Cardiac muscle cell (in vitro differentiated cells and primary cell): Measurements from ENCODE around the gene FOSB. TPM values are rescaled to one million over a fixed set of nuclear protein-coding genes. Genes with fewer than 3 reads are reported as not detected.
A peak's percentile ranks its signal among the peaks of the same experiment; 100 is the strongest.

ENCODE experiments used
- DNase-seq, 2 donors: peaks; one replicate each; pipeline versions ENCODE4 v3.0.0 to v3.0.0-alpha.2; 2010 to 2017; ENCODE audit warnings: low read depth in 1 of 2, low spot score in 1 of 2
- H3K27ac ChIP-seq: fragments of 200-600 bp; sonication (generic); 2 replicates; pipeline ENCODE4 v1.5.1; 2016
- H3K27me3 ChIP-seq: fragments of 200-600 bp; sonication (generic); 2 replicates; pipeline ENCODE4 v1.6.0; 2016; ENCODE audit warnings: control low read depth
- H3K36me3 ChIP-seq: fragments of 200-600 bp; sonication (generic); 2 replicates; pipeline ENCODE4 v1.5.1; 2016; ENCODE audit warnings: control low read depth
- H3K4me1 ChIP-seq: fragments of 200-600 bp; sonication (generic); 2 replicates; pipeline ENCODE4 v1.8.1; 2017; ENCODE audit warnings: low read depth, mild to moderate bottlenecking, mixed run types
- H3K4me3 ChIP-seq: fragments of 200-600 bp; sonication (generic); 2 replicates; pipeline ENCODE4 v1.5.1; 2016; ENCODE audit warnings: mild to moderate bottlenecking
- H3K9me3 ChIP-seq: fragments of 200-600 bp; sonication (generic); 2 replicates; pipeline ENCODE4 v1.5.1; 2017; ENCODE audit warnings: low read depth, mild to moderate bottlenecking, control low read depth
- polyA plus RNA-seq: library from polyadenylated mRNA; unstranded; fragments of >200 nt; fragmentation: Nextera tagmentation; extraction: Ambion mirVana; gene quantifications from 2 replicates; pipeline ENCODE4 v1.2.1, GENCODE V29; 2016
- total RNA-seq: library from RNA; depleted of rRNA; stranded (reverse); fragments of >200 nt; gene quantifications from 2 replicates; pipeline ENCODE4 v1.2.3, GENCODE V29; 2016
- TF ChIP-seq, protein P1 (sequence below): IDR thresholded peaks from 2 replicates; pipeline ENCODE4 v1.5.1; 2012; ENCODE audit warnings: low read depth, mild to moderate bottlenecking, low read length

The FOSB gene
- total and polyA plus RNA-seq, 2 experiments from 2014 or later = 1.7 to 4.5 TPM

DNA sequence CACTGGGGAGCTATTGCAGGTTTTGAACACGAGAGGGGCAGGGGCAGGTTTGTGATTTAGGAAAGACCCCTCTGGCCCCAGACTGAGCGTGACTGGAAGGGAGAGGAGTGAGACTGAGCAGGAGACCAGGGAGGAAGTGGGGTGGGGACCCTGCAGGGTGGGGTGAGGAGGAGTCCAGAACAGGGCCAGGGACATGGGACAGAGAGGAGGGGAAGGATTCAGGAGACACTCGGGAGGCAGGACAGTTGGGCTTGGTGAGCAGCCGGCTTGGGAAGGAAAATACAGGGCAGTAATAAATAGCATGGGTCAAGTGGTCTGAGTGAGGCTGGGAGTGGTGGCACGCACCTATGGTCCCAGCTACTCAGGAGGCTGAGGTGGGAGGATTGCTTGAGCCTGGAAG is 9.4 kb downstream of the FOSB start:
- H3K4me1 ChIP-seq = peaks cover 4% of the 10 kb centered on the region
- no peaks in the 10 kb centered on the region for H3K36me3 ChIP-seq
- H3K9me3 ChIP-seq = no peaks in the 10 kb centered on the region
- H3K27ac ChIP-seq = peak overlapping the region; percentile 28
- no peaks in the 10 kb centered on the region for H3K27me3 ChIP-seq
- DNase-seq = no peak
- H3K4me3 ChIP-seq = no peak overlapping the region
- TF ChIP-seq, protein P1, sequence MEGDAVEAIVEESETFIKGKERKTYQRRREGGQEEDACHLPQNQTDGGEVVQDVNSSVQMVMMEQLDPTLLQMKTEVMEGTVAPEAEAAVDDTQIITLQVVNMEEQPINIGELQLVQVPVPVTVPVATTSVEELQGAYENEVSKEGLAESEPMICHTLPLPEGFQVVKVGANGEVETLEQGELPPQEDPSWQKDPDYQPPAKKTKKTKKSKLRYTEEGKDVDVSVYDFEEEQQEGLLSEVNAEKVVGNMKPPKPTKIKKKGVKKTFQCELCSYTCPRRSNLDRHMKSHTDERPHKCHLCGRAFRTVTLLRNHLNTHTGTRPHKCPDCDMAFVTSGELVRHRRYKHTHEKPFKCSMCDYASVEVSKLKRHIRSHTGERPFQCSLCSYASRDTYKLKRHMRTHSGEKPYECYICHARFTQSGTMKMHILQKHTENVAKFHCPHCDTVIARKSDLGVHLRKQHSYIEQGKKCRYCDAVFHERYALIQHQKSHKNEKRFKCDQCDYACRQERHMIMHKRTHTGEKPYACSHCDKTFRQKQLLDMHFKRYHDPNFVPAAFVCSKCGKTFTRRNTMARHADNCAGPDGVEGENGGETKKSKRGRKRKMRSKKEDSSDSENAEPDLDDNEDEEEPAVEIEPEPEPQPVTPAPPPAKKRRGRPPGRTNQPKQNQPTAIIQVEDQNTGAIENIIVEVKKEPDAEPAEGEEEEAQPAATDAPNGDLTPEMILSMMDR = no peak

DNA sequence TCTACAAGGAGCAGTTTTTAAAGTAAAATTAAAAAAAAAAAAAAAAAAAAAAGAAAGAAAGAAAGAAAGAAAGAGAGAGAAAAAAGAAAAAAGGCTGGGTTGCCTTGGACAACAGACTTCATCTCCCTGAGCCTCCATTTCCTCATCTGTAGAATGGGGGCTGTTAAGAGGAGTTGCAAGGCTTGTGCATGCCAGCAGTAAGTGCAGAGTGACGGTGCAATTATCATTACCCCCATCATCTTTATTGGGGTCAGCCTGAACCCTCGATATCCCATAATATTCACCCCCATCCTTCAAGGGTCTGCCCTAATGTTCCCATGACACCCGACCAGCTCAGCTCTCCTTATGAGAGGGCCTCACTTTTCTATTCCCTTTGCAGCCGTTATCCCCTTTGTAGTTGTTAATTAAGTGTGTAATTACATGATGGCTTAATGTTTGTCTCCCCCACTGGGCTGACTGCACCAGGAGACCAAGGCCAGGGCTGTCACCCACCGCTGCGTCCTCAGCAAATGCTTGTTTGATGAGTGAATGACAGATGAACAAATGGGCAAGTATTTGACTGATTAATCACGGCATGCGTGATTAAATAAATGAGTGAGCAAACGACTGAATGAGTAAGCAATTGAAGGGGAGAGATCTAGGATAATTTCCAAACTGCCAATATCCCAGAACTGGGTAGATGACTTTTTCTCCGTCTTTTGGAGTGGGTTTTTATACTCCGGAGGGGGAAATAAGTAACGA is 10.1 kb downstream of the FOSB start:
- Histone ChIP-seq H3K27ac (peak overlapping the region; percentile 100), H3K27me3 (no peaks in the 10 kb centered on the region), H3K4me3 (peak overlapping the region; percentile 53), H3K36me3 (no peaks in the 10 kb centered on the region), H3K4me1 (peaks cover under 1% of the 10 kb centered on the region), H3K9me3 (no peaks in the 10 kb centered on the region)
- DNase-seq = no peak
- TF ChIP-seq, protein P1 = no peak

DNA sequence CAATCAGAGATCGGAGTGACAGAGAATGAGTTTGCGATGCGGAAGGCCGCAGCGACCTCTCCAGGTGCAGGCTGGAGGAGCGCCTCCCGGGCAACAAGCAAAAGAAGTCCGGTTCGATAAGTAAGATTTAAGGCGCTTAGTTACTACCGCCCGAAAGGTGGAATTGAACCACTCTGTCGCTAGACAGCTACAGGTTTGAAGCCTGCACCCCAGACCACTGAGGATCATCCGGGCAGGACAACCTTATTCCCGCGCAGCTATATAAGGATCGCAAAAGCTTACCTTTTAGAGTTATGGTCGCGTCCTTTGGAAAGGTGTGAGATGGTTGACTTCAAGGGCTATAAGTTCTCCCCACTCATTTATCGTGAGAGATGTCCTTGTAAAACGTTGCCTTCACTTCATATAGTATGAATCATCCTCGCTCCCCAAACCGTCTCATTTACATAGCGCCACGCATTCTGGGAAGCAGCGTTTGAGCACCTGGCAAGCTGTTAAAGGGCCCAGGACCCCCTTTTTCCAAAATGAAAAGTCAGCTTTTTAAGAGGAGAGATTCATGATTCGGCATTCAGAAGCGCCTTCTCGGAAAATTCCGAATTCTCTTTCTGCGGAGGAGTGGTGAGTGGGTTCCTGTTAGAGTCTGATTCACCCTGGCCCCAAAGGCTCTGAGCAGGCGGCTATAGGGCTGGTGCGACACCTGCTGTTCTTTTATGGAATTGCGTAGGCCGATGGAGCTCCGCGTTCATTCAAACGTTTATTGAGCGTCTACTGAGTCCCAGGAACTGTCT is 10.8 kb downstream of the FOSB start:
- TF ChIP-seq, protein P1 = peak; percentile 94
- DNase-seq = peak; percentile 93 to 95
- Histone ChIP-seq H3K36me3 (no peaks in the 10 kb centered on the region), H3K27me3 (no peaks in the 10 kb centered on the region), H3K4me1 (no peaks in the 10 kb centered on the region), H3K4me3 (peak overlapping the region; percentile 53), H3K27ac (peak overlapping the region; percentile 100), H3K9me3 (no peaks in the 10 kb centered on the region)

DNA sequence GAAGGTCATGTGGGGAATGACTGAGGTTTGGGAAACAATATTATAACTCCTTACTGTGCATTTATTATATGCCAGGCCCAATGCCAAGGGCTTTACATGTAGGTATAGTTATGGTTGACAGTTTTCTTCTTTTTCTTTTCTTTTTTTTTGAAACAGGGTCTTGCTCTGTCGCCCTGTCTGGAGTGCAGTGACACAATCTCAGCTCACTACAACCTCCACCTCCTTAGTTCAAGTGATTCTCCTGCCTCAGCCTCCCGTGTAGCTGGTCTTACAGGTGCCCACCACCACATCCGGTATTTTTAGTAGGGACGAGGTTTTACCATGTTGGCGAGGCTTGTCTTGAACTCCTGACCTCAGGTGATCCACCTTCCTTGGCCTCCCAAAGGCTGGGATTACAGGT is 15.2 kb downstream of the FOSB start:
- TF ChIP-seq, protein P1 = no peak
- no peak overlapping the region for H3K27ac ChIP-seq
- DNase-seq = no peak
- no peaks in the 10 kb centered on the region for H3K27me3 ChIP-seq
- no peaks in the 10 kb centered on the region for H3K36me3 ChIP-seq
- H3K4me3 ChIP-seq = no peak overlapping the region
- H3K9me3 ChIP-seq = no peaks in the 10 kb centered on the region
- H3K4me1 ChIP-seq = no peaks in the 10 kb centered on the region

DNA sequence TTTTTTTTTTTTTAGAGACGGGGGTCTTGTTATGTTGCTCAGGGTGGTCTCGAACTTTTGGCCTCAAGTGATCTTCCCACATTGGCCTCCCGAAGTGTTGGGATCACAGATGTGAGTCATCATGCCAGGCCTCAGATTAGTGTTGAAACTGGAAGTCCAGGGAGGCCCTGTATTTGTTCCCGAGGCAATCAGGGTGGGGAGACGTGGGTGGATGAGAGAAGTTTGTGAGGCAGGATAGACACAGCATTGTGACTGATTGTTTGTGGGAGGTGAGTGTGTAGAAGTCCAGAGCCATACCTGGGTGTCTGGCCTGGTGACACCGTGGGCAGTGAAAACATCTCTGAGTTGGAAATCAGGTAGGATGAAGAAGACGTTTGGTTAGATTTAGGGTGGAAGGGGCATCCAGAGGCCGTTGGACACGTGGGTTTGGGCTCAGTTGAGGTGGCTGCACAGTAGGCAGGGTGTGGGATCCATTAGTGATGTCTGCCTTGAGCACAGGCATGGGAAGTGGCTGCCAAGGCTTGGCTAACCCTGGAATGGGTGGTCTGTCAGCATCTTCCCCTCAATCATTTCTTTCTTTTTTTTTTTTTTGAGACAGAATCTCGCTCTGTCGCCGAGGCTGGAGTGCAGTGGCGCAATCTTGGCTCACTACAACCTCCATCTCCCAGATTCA is 16.6 kb downstream of the FOSB start:
- H3K27ac ChIP-seq = no peak overlapping the region
- TF ChIP-seq, protein P1 = no peak
- H3K27me3 ChIP-seq = no peaks in the 10 kb centered on the region
- H3K36me3 ChIP-seq = no peaks in the 10 kb centered on the region
- H3K4me1 ChIP-seq = no peaks in the 10 kb centered on the region
- DNase-seq = peak in 1 of 2 donors; percentile 60
- no peak overlapping the region for H3K4me3 ChIP-seq
- no peaks in the 10 kb centered on the region for H3K9me3 ChIP-seq
